ENCODE data around the gene CTSS. TPM values are rescaled to one million over a fixed set of nuclear protein-coding genes. Genes with fewer than 3 reads are reported as not detected.
"Not testable (repeated sequence)": the region's sequence is repeated elsewhere in the genome, so short reads cannot be mapped to it uniquely, and the experiment has no call there.

Gene CTSS
- total and polyA plus RNA-seq, 7 donors: 2.4 to 14.5 (median 9.7) TPM

DNA sequence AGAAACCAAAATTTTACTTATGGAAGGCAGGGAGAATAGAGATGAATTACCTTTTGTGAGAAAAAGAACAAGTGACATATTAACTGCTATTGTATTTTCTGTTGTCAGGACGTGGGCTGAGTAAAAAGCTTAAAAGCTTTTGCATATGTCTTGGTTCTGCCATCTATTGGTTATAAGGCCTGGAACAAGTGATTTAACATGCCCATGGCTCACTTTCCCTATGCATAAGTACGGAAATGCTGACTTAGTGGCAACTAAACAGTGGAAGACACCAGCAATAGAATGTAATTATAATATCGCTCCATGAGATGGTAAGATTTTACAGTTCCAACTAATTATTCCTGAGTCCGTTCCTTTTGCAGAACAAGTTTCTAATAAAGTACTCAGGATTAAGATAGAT is 6.7 kb upstream of the CTSS start:
- no peak for ATAC-seq
- no peaks in the 10 kb centered on the region for H3K27me3 ChIP-seq (ENCODE audit: insufficient read depth in 3 of 3, low read length in 2 of 3)
- no peak overlapping the region for H3K4me3 ChIP-seq
- H3K36me3 ChIP-seq (ENCODE audit: insufficient read depth in 1 of 2, low read depth in 1 of 2): no peaks in the 10 kb centered on the region
- H3K27ac ChIP-seq: no peak overlapping the region
- WGBS, 3 donors: 79 to 88% (median 81%) methylated on average over 4 of the region's 4 CpGs
- no peak for DNase-seq
- intact Hi-C loops (cut with DNase I): no loop called here
- no peaks in the 10 kb centered on the region for H3K4me1 ChIP-seq
- TF ChIP-seq, protein P1, sequence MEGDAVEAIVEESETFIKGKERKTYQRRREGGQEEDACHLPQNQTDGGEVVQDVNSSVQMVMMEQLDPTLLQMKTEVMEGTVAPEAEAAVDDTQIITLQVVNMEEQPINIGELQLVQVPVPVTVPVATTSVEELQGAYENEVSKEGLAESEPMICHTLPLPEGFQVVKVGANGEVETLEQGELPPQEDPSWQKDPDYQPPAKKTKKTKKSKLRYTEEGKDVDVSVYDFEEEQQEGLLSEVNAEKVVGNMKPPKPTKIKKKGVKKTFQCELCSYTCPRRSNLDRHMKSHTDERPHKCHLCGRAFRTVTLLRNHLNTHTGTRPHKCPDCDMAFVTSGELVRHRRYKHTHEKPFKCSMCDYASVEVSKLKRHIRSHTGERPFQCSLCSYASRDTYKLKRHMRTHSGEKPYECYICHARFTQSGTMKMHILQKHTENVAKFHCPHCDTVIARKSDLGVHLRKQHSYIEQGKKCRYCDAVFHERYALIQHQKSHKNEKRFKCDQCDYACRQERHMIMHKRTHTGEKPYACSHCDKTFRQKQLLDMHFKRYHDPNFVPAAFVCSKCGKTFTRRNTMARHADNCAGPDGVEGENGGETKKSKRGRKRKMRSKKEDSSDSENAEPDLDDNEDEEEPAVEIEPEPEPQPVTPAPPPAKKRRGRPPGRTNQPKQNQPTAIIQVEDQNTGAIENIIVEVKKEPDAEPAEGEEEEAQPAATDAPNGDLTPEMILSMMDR (IDR thresholded peaks at IDR 0.05): no peak
- H3K9me3 ChIP-seq: no peaks in the 10 kb centered on the region

DNA sequence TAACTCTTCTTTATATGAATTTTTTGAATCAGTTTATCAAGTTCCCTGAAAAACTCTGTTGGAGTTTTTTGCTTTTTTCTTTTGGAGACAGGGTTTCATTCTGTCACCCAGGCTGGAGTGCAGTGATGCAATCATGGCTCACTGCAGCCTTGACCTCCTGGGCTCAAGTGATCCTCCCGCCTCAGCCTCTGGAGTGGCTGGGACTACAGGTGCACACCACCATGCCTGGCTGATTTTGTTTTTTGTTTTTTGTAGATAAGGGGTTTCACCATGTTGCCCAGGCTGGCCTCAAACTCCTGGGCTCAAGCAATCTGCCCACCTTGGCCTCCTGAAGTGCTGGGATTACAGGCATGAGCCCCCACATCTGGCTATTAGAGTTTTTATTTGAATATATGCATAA is 2.1 kb upstream of the CTSS start:
- H3K9me3 ChIP-seq; H3K4me3 ChIP-seq; intact Hi-C loops (cut with DNase I); H3K4me1 ChIP-seq; DNase-seq; H3K36me3 ChIP-seq (ENCODE audit: insufficient read depth in 1 of 2, low read depth in 1 of 2); H3K27ac ChIP-seq; ATAC-seq; H3K27me3 ChIP-seq (ENCODE audit: insufficient read depth in 3 of 3, low read length in 2 of 3): not testable (repeated sequence)
- WGBS, 3 donors: 33 to 96% (median 91%) methylated on average over 1 of the region's 1 CpG

DNA sequence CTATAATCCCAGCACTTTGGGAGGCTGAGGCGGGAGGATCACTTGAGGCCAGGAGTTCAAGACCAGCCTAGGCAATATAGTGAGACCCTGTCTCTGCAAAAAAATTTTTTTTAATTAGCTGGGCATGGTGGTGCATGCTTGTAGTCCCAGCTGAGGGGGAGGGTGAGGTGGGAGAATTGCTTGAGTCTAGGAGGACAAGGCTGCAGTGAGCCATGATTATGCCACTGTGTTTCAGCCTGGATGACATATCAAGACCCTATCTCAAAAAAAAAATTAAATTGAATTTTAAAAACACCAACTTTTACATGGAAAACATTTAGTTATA is 361 bp upstream of the CTSS start:
- intact Hi-C loops (cut with DNase I); ATAC-seq; H3K36me3 ChIP-seq (ENCODE audit: insufficient read depth in 1 of 2, low read depth in 1 of 2); H3K9me3 ChIP-seq; H3K4me1 ChIP-seq; H3K27me3 ChIP-seq (ENCODE audit: insufficient read depth in 3 of 3, low read length in 2 of 3); DNase-seq: not testable (repeated sequence)
- Histone ChIP-seq H3K27ac (peak overlapping the region; percentile 27), H3K4me3 (peak overlapping the region; percentile 50)
- WGBS, 3 donors: 90 to 100% (median 91%) methylated on average over 1 of the region's 1 CpG

DNA sequence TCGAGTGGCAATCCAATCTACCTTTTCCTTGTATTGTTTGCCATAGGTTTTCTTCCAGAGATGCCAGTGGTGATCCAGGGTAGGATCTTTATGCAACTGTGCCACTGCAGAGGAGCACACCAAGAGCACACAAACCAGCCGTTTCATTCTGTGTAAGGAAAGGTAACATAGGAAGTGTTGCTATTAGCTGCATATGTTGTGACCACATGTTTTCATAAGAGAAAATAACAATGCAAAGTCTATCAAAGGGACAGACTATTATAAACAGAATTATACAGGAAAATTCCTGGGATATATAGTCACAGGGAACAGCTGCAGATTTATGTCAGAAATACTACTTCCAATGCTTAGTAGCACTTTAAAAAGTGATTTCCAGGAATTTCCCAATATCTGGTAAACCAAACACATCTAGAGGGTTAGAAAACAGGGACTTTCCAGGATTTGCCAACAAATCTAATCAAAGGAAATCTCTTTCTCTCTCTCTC is 919 bp downstream of the CTSS start:
- TF ChIP-seq, protein P1 (IDR thresholded peaks at IDR 0.05): no peak
- Histone ChIP-seq H3K9me3 (no peaks in the 10 kb centered on the region), H3K27me3 (ENCODE audit: insufficient read depth in 3 of 3, low read length in 2 of 3) (no peaks in the 10 kb centered on the region), H3K27ac (peak overlapping the region; percentile 27), H3K4me1 (no peaks in the 10 kb centered on the region), H3K4me3 (peak overlapping the region; percentile 50), H3K36me3 (ENCODE audit: insufficient read depth in 1 of 2, low read depth in 1 of 2) (no peaks in the 10 kb centered on the region)
- intact Hi-C loops (cut with DNase I): no loop called here
- ATAC-seq (no peak), DNase-seq (no peak)
- WGBS, 3 donors: 45 to 57% (median 47%) methylated on average over 2 of the region's 2 CpGs

DNA sequence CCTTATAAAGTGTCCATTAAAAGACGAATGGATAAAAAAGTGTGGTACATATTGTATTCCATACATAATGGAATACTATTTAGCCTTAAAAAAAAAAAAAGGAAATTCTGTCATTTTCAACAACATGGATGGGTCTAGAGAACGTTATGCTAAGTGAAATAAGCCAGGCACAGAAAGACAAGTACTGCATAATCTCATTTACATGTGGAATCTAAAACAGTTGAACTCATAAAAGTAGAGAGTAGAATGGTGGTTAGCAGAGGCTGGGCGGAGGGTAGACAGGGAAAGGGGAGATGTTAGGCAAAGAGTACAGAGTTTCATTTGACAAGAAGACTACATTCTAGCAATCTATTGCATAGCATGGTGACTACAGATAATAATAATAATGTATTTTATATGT is 2.6 kb downstream of the CTSS start:
- intact Hi-C loops (cut with DNase I): no loop called here

DNA sequence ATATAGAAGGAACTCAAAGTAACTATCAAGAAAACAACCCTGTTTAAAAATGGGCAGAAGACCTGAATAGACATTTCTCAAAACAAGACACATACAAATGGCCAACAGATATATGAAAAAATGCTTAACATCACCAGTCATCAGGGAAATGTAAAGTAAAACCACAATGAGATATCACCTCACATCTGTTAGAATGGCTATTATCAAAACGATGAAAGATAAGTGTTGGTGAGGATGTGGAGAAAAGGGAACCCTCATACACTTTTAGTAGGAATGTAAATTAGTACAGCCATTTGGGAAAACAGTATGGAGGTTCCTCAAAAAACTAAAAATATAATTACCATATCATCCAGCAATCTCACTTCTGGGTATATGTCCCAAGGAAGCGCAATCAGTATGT is 3.0 kb downstream of the CTSS start:
- intact Hi-C loops (cut with DNase I): no loop called here
- TF ChIP-seq, protein P1 (IDR thresholded peaks at IDR 0.05): no peak
- H3K27ac ChIP-seq: no peak overlapping the region
- H3K27me3 ChIP-seq (ENCODE audit: insufficient read depth in 3 of 3, low read length in 2 of 3): no peaks in the 10 kb centered on the region
- no peak for DNase-seq
- H3K36me3 ChIP-seq (ENCODE audit: insufficient read depth in 1 of 2, low read depth in 1 of 2): no peaks in the 10 kb centered on the region
- H3K4me3 ChIP-seq: no peak overlapping the region
- no peaks in the 10 kb centered on the region for H3K9me3 ChIP-seq
- WGBS, 3 donors: 89 to 98% (median 92%) methylated on average over 2 of the region's 2 CpGs
- no peaks in the 10 kb centered on the region for H3K4me1 ChIP-seq
- no peak for ATAC-seq

More for the DNA sequence above, 2.6 kb downstream of the CTSS start:
- no peaks in the 10 kb centered on the region for H3K27me3 ChIP-seq (ENCODE audit: insufficient read depth in 3 of 3, low read length in 2 of 3)
- no peaks in the 10 kb centered on the region for H3K9me3 ChIP-seq
- H3K4me1 ChIP-seq: no peaks in the 10 kb centered on the region
- no peak overlapping the region for H3K27ac ChIP-seq
- no peak for ATAC-seq
- H3K4me3 ChIP-seq: no peak overlapping the region
- 83 to 87% (median 86%) methylated on average over 3 of the region's 3 CpGs for WGBS, 3 donors
- TF ChIP-seq, protein P1 (IDR thresholded peaks at IDR 0.05): no peak
- DNase-seq: no peak
- H3K36me3 ChIP-seq (ENCODE audit: insufficient read depth in 1 of 2, low read depth in 1 of 2): no peaks in the 10 kb centered on the region

Measured in psoas muscle (tissue), 8 donors.